Activated T-cell treated with anti-CD3 and anti-CD28 coated beads, Interleukin-2, amount 50 U/mL, for 24 hours (primary cell): ENCODE results near the gene TNRC6C.

Experiments
- DNase-seq: peaks from one replicate; pipeline ENCODE4 v3.0.0-alpha.2; 2020
- H3K27ac Mint-ChIP-seq: 2 replicates; pipeline ENCODE4 v1.8.0; 2020; ENCODE audit warnings: mild to moderate bottlenecking, mixed read lengths
- H3K27me3 Mint-ChIP-seq: 2 replicates; pipeline ENCODE4 v1.8.0; 2020; ENCODE audit warnings: mixed read lengths
- H3K36me3 Mint-ChIP-seq: 2 replicates; pipeline ENCODE4 v1.8.0; 2020; ENCODE audit warnings: low read depth, mixed read lengths
- H3K4me1 Mint-ChIP-seq: 2 replicates; pipeline ENCODE4 v1.8.0; 2020; ENCODE audit warnings: low read depth, mixed read lengths
- H3K4me3 Mint-ChIP-seq: 2 replicates; pipeline ENCODE4 v1.8.0; 2020; ENCODE audit warnings: mild to moderate bottlenecking, moderate library complexity, mixed read lengths
- H3K9me3 Mint-ChIP-seq: 2 replicates; pipeline ENCODE4 v1.8.0; 2020; ENCODE audit warnings: mixed read lengths

The TNRC6C gene

GRCh38 chr17:78106211-78106610 is 147.7 kb downstream of the TNRC6C start:
- Mint-ChIP-seq H3K27me3 (no peaks in the 10 kb centered on the region), H3K4me3 (no peak overlapping the region), H3K36me3 (peaks cover 77% of the 10 kb centered on the region), H3K4me1 (peaks cover 22% of the 10 kb centered on the region), H3K27ac (no peak overlapping the region), H3K9me3 (no peaks in the 10 kb centered on the region)
- DNase-seq, result no peak

GRCh38 chr17:78107457-78107856 is 149.0 kb downstream of the TNRC6C start:
- peaks cover 23% of the 10 kb centered on the region for H3K4me1 Mint-ChIP-seq
- no peaks in the 10 kb centered on the region for H3K27me3 Mint-ChIP-seq
- peak overlapping the region; percentile 73 for H3K27ac Mint-ChIP-seq
- H3K36me3 Mint-ChIP-seq, result peaks cover 71% of the 10 kb centered on the region
- DNase-seq, result peak; percentile 50
- H3K9me3 Mint-ChIP-seq, result no peaks in the 10 kb centered on the region
- no peak overlapping the region for H3K4me3 Mint-ChIP-seq

GRCh38 chr17:78107976-78108725 is 149.6 kb downstream of the TNRC6C start:
- no peak overlapping the region for H3K4me3 Mint-ChIP-seq
- H3K27me3 Mint-ChIP-seq, result no peaks in the 10 kb centered on the region
- H3K4me1 Mint-ChIP-seq, result peaks cover 30% of the 10 kb centered on the region
- no peak for DNase-seq
- no peaks in the 10 kb centered on the region for H3K9me3 Mint-ChIP-seq
- H3K27ac Mint-ChIP-seq, result peak overlapping the region; percentile 73
- H3K36me3 Mint-ChIP-seq, result peaks cover 76% of the 10 kb centered on the region

DNA sequence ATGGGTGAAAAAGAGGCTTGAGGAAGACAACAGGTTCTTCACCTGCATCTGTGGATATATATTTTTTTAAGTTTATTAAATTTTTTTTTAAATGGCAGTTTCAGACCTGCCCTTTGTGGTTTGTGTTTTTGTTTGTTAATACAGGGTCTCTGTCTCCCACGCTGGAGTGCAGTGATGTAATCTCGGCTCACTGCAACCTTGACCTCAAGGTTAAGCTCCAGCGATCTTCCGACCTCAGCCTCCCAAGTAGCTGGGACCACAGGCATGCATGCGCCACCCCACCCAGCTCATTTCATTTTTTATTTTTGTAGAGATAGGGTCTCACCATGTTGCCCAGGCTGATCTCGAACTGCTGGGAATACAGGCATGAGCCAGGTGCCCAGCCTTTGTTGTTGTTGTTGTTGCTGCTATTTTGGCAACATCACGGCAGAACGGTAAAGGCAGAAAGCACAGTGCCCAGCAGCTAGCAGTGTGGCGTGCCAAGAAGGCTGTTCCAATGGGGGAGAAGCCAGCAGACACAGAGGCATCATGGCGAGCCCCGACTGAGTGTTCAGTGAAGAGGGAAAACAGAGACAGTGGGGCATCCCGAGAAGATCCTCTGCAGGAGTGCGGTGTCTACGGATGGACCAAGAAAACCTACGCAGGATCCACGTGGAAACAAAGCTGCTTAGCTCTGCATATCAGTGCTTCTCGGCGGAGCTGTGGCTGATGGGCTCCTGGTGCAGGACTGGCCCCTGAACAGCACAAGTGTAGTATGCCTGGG is 150.4 kb downstream of the TNRC6C start:
- Mint-ChIP-seq H3K4me3 (no peak overlapping the region), H3K4me1 (peaks cover 37% of the 10 kb centered on the region), H3K27ac (peak overlapping the region; percentile 73)

GRCh38 chr17:78109489-78109761 is 150.9 kb downstream of the TNRC6C start:
- Mint-ChIP-seq H3K27me3 (no peaks in the 10 kb centered on the region), H3K9me3 (no peaks in the 10 kb centered on the region), H3K4me3 (no peak overlapping the region), H3K36me3 (peaks cover 77% of the 10 kb centered on the region), H3K4me1 (peaks cover 43% of the 10 kb centered on the region), H3K27ac (no peak overlapping the region)
- no peak for DNase-seq

More for the DNA sequence above, 150.4 kb downstream of the TNRC6C start:
- Mint-ChIP-seq H3K27me3 (no peaks in the 10 kb centered on the region), H3K9me3 (no peaks in the 10 kb centered on the region), H3K36me3 (peaks cover 76% of the 10 kb centered on the region)
- no peak for DNase-seq

DNA sequence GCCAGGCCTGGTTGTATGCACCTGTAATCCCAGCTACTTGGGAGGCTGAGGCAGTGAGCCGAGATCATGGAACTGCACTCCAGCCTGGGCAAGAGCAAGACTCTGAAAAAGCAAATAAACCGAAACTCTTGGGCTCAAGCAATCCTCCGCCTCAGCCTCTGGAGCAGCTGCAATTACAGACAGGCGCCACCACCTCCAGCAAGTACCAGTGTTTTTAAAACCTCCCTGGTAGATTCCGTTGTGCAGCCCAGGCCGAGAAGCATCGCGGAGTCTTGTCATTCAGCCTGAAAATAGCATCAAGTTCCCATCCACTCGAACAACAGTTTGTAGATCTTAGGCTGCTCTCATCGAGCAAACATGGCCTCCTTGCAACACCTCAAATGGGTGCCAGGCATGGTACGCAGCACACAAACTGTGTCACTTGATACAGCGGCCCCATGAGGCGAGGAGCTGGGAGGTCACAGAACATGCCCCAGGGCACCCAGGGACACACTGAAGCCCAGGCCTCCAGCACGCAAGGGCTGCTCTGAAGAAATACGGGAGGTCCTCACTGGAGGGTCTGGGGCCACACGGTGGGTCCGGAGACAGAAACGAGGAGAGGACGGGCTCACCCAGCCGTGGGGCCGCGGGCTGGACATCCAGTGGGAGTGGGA is 152.0 kb downstream of the TNRC6C start:
- Mint-ChIP-seq H3K4me3 (no peak overlapping the region), H3K36me3 (peaks cover 78% of the 10 kb centered on the region), H3K4me1 (peaks cover 50% of the 10 kb centered on the region), H3K27me3 (no peaks in the 10 kb centered on the region), H3K9me3 (no peaks in the 10 kb centered on the region), H3K27ac (peak overlapping the region; percentile 65)
- no peak for DNase-seq

DNA sequence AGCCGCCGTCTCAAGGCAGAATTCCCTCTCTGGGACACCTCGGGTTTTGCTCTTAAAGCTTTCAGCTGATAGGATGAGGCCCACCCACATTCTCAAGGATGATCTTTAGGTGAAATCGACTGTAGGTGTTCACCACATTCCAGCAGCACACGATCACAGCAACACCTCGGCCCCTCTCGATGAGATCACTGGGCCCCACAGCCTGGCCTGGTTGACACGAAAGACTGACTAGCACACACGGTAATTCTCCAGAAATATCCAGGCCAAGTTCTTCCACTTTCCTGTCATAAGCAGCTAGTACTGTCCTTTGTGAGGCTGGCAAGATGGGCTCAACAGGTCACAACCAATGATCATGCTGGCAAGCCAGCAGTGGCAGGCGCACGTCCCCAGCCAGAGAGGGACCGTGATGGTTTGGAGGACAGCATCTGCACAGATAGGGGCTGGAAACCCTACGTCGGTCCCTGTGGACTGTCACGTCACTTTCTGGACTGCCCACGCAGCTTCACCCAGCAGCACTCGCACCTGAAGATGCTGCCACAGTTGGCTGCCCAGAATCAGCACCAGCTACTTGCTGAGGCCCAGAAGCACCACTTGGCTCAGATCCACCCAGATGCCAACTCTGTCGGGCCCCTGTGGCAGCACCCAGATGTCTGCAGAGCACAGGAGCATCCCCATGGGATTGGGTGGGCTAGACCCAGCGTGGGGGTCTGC is 152.7 kb downstream of the TNRC6C start:
- Mint-ChIP-seq H3K4me1 (peaks cover 50% of the 10 kb centered on the region), H3K27ac (peak overlapping the region; percentile 65), H3K4me3 (no peak overlapping the region), H3K36me3 (peaks cover 75% of the 10 kb centered on the region), H3K9me3 (no peaks in the 10 kb centered on the region), H3K27me3 (no peaks in the 10 kb centered on the region)
- DNase-seq, result no peak

DNA sequence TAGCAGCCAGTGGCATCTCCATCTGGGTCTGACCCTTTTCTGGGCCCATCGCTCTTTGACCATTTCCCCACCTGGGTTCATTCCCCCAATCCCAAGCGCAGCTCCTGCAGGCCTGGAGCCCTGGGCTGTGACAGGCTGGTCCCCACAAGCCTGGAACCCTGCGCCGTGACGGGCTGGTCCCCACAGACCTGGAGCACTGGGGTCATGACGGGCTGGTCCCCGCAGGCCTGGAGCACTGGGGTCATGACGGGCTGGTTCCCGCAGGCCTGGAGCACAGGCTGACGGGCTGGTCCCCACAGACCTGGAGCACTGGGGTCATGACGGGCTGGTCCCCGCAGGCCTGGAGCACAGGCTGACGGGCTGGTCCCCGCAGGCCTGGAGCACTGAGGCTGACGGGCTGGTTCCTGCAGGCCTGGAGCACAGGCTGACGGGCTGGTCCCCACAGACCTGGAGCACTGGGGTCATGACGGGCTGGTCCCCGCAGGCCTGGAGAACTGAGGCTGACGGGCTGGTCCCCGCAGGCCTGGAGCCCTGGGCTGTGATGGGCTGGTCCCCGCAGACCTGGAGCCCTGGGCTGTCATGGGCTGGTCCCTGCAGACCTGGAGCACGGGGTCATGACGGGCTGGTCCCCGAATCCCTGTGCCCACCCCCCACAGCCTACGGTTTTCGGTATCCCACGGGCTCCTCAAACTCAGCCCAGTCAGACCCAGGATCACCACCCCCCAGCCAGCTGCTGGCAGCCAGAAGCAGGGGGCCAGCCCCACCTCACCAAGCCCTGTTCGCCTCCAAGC is 153.4 kb downstream of the TNRC6C start:
- no peaks in the 10 kb centered on the region for H3K9me3 Mint-ChIP-seq
- peaks cover 51% of the 10 kb centered on the region for H3K4me1 Mint-ChIP-seq
- H3K4me3 Mint-ChIP-seq, result no peak overlapping the region
- H3K36me3 Mint-ChIP-seq, result peaks cover 78% of the 10 kb centered on the region
- no peak for DNase-seq
- H3K27me3 Mint-ChIP-seq, result no peaks in the 10 kb centered on the region
- peak overlapping the region; percentile 86 for H3K27ac Mint-ChIP-seq

DNA sequence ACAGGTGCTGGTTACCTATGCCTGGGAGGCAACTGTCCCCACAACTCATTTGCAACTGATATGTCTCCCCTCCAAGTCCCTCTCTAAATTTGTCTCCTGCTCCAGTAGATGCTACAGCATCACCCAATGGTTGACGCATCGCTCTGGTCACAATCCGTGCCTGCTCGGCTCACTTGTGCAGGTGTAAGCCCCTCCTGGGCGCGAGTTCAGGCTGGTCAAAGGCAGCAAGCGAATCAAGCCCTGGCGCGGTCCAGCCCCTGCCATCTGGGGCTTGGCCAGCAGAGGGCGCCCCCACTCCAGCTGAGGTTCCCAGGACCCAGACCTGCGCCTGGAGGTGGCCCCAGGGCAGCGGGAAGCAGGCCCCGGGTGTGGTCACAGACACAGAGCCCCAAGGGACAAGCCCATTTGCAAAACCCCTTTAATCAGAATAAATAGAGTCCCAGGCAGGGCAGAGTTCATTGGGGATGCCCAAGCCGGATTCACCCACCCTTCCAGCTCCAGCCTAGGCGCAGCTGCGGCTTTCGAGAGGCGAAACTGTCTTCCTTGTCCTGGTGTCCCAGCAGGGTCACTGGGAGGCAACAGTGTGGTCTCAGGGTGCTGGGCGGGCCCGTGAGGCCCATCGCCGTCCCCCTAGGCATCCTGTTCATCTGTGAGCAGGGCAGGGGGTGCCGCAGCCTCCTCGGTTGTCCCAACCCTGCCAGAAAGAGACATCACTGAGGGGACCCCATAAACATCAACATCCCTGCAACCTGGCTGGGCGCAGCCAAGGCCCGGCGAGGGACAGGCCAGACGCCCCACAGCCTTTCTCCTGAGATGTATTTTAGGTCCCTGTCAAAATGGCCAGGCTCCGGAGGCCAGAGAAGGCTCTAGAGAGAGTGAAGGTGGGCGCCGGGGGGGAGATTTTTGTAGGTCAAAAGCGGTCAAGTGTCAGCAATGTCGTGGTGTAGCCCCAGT is 154.3 kb downstream of the TNRC6C start:
- Mint-ChIP-seq H3K4me1 (peaks cover 49% of the 10 kb centered on the region), H3K36me3 (peaks cover 73% of the 10 kb centered on the region), H3K27me3 (no peaks in the 10 kb centered on the region)

DNA sequence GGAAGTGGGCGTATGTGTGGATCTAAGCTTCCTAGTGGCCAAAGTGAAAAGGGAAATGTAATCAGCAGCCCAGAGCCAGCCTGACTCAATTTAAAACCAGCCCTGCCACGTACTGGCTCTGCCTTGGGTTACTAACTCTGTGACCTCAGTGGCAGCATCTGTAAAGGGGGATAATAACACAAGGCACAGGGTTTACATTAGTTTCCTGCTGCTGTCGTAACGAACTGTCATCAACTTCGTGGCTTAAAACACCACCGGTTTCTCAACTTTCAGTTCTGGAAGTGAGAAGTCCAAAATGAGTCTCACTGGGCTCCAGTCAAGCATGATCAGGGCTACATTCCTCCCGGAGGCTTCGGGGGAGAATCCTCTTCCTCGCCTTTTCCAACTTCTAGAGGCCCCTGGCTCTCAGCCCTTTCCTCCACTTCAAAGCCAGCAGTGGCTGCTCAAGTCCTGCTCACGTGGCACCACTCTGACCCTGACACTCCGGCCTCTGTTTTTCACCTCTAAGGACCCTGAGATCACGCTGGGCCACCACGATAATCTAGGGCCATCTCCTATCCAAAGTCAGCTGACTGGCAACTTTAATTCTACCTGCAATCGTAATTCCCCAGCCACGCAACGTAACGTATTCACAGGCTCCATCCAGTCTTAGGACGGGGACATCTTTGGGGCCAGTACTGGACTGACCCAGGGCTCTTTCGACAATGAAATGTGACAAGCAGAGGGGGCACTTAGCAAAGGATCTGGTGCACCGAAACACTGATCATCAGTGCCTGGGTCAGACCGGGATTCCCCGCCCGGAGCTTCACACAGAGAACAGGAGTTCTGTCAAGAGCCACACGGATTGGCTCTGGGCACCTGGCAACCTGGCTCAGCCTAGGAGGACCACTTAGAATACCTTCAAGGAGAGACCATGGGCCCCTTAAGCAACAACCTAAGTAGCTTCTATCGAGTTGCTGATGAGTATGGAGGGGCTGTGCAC is 155.6 kb downstream of the TNRC6C start:
- H3K9me3 Mint-ChIP-seq, result no peaks in the 10 kb centered on the region
- H3K4me3 Mint-ChIP-seq, result no peak overlapping the region
- peaks cover 67% of the 10 kb centered on the region for H3K36me3 Mint-ChIP-seq
- H3K4me1 Mint-ChIP-seq, result peaks cover 43% of the 10 kb centered on the region
- peak overlapping the region; percentile 83 for H3K27ac Mint-ChIP-seq
- DNase-seq, result no peak
- no peaks in the 10 kb centered on the region for H3K27me3 Mint-ChIP-seq

More for the DNA sequence above, 154.3 kb downstream of the TNRC6C start:
- Mint-ChIP-seq H3K9me3 (no peaks in the 10 kb centered on the region), H3K27ac (peak overlapping the region; percentile 86), H3K4me3 (no peak overlapping the region)
- peak; percentile 91 for DNase-seq

- no peak for DNase-seq
- Mint-ChIP-seq H3K4me3 (no peak overlapping the region), H3K27me3 (no peaks in the 10 kb centered on the region), H3K36me3 (peaks cover 62% of the 10 kb centered on the region), H3K9me3 (no peaks in the 10 kb centered on the region), H3K4me1 (peaks cover 47% of the 10 kb centered on the region), H3K27ac (peak overlapping the region; percentile 57)
Observed at GRCh38 chr17:78114831-78115723, 156.6 kb downstream of the TNRC6C start.
